Fibroblast of villous mesenchyme (primary cell): ENCODE measurements around the gene DHRS7. TPM values are rescaled to one million over a fixed set of nuclear protein-coding genes. Genes with fewer than 3 reads are reported as not detected.

ENCODE experiments used
- DNase-seq: peaks from one replicate; pipeline ENCODE4 v3.0.0-alpha.2; 2010; ENCODE audit warnings: low read depth
- H3K4me3 ChIP-seq: 2 replicates; pipeline ENCODE4 v1.5.1; 2011; ENCODE audit warnings: low read depth, mild to moderate bottlenecking, low read length
- total RNA-seq: library from RNA; depleted of rRNA; stranded (reverse); fragments of >200 nt; gene quantifications from 2 replicates; pipeline ENCODE4 v1.2.3, GENCODE V29; 2012
- TF ChIP-seq, protein P1 (sequence below): IDR thresholded peaks from 2 replicates; pipeline ENCODE4 v1.5.1; 2012; ENCODE audit warnings: low read depth, mild to moderate bottlenecking, low read length; ENCODE audit not compliant: insufficient read depth

DHRS7 gene
- total RNA-seq, 1 donor = 72.5 TPM

DNA sequence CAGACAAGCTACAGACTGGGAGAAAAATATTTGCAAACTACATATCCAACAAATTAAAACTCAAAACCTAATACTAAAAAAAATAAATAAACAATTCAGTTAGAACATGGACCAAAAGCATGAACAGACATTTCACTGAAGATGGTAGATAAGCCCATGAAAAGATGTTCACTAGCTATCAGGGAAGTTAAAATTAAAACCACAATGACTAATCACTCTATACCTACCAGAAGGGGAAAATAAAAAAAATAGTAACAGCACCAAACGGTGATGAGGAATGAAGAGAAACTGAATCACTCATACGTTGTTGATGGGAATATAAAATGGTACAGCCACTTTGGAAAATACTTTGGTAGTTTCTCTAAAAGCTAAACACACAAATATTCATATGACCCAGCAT, 31.1 kb upstream of the DHRS7 start:
- no peak for DNase-seq
- TF ChIP-seq, protein P1, sequence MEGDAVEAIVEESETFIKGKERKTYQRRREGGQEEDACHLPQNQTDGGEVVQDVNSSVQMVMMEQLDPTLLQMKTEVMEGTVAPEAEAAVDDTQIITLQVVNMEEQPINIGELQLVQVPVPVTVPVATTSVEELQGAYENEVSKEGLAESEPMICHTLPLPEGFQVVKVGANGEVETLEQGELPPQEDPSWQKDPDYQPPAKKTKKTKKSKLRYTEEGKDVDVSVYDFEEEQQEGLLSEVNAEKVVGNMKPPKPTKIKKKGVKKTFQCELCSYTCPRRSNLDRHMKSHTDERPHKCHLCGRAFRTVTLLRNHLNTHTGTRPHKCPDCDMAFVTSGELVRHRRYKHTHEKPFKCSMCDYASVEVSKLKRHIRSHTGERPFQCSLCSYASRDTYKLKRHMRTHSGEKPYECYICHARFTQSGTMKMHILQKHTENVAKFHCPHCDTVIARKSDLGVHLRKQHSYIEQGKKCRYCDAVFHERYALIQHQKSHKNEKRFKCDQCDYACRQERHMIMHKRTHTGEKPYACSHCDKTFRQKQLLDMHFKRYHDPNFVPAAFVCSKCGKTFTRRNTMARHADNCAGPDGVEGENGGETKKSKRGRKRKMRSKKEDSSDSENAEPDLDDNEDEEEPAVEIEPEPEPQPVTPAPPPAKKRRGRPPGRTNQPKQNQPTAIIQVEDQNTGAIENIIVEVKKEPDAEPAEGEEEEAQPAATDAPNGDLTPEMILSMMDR = no peak
- no peak overlapping the region for H3K4me3 ChIP-seq

DNA sequence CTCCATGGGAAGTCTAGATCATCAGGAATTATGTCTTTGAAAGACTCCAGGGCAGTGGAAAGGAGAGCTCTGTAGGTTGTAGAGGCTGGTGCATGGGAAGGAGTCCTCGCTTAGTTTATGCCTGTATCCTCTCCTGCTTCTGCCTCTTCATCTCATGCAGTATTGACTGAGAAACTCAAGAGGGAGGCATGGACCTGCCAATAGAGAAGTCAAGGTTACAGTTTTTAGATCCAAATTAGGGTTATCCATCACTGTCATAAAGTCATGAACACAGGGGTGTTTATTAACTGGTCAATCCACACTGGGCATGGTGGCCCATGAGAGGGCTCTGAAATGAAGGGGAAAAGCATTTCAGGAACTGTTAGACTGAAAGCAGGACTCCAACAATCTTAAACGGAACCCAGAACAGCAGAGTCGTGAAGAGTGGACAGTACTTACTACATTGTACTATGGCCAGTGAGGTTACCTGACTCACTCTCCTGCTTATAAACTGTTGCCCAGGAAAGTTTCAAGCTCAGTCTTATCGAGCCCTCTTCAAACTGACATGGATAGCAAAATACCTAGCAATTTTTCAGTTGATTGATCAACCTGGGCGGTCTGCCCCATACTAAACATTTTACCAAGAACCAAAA, 30.1 kb upstream of the DHRS7 start:
- H3K4me3 ChIP-seq = no peak overlapping the region
- no peak for DNase-seq
- TF ChIP-seq, protein P1 = no peak

DNA sequence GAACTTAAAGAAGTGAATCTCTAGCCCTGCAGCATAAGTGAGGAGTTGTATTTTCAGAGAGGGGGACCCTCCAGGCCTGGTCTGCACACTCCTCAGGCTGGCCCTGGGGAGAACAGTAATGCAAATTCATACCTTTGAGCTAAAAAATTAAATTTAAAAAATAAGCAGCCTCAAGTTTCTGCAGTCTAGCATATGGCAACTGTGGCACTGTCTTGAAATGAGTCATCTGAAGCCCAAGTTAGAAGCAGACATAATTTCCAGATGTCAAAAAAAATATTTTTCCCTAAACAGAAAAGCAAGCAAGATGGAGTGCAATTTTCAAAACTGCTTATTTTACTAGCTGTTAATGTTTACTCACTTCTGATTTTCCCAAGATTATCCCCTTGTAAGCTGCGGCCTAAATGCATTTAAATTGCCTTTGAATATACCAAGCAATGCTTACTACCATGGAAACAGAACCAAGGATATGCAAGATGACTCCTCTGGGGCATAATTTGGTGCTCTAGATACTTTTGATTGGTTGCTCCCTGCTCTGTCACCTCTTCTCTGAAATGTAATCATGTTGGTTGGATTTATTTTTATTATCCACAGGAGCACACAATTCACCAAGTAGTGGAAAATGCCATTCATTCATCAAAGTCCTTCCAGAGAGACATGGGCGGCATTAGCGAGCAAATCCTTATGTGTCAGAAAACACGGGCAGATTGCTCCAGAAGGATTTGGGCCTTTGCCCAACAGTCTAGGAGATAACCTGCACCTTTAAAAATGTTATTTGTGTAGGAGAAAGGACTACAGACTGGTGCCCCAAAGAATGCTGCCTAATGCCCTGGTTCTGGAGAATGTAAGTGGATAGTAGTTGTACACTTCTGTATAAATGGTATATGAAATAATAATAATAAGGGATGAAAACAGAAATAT, 25.0 kb upstream of the DHRS7 start:
- DNase-seq = no peak
- TF ChIP-seq, protein P1 = no peak
- no peak overlapping the region for H3K4me3 ChIP-seq

DNA sequence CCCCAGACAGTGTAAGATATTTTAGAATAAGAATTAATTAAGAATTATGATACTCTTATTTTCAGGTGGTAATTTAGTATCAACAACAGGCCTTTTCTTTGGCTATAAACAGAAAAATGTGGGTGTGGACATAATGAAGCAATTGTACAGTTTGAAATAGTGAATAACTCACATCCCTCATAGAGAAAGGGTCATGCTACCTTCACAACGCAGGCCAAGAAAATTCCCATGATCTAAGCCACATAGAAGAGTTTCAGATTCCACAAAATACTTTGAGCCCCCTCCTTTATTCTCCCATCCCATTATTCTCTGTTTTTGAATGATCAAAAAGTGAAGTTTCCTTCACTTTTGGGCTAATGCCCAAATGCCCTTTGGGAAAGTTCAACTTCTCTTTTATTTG, 23.5 kb upstream of the DHRS7 start:
- no peak for DNase-seq
- H3K4me3 ChIP-seq = no peak overlapping the region
- TF ChIP-seq, protein P1 = no peak

DNA sequence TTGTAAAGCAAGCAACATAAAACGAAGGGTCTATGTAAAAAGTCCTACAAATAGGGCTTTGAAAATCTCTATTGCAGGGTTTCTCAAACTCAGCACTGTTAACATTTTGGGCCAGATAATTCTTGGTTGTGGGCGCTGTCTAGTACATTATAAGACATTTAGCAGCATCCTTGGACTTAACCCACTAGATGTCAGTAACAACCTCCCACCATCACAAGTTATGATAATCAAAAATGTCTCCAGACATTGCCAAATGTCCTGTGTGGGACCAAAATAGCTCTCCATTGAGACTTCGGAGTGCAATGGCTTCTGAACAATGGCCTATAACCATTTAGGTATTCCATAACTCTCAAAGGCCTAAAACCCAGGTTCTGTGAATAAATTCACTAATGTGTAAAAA, 22.9 kb upstream of the DHRS7 start:
- no peak overlapping the region for H3K4me3 ChIP-seq
- DNase-seq = no peak
- TF ChIP-seq, protein P1 = peak; percentile 14

DNA sequence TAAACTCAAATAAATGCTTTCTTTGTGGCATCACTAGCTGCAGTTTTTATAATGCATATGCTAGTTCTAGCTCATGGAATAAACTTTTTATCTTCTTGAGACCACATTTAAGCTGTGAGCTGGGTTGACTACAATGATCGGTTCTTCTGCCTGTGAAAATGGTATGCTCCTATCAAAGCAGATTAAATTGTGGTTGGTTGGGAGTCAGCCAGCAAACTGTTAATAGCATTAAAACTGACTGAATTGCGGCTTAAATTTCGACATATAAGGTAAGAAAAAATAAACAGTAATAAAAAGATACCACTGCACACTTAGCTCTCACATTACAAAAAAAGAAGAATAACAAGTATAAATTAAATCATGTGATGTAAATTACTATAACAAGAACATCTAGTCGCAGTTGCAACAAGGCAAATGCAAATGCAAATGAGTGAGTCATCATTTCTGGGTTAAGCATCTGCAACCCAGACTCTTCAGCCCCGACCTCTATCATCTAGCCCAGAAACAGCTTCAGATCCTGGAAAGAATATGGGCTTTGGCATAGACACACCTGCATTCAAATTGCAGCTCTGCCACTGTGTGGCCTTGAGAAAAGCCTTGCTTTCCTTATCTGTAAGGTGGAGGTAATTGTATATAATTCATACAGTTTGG, 19.8 kb upstream of the DHRS7 start:
- TF ChIP-seq, protein P1 = no peak

More for the DNA sequence above, 19.8 kb upstream of the DHRS7 start:
- H3K4me3 ChIP-seq = no peak overlapping the region
- no peak for DNase-seq
